Hindlimb muscle (tissue), 1 donor: ENCODE data around the gene PLCD3. TPM values are rescaled to one million over a fixed set of nuclear protein-coding genes. Genes with fewer than 3 reads are reported as not detected.

Experiments used
- DNase-seq: peaks from one replicate; pipeline ENCODE4 v3.0.0-alpha.2; 2013
- polyA plus RNA-seq: library from polyadenylated mRNA; unstranded; fragments of 120-200 nt; gene quantifications from one replicate; pipeline ENCODE4 v1.2.1, GENCODE V29; 2013; ENCODE audit not compliant: insufficient read length

Gene PLCD3
- polyA plus RNA-seq, 1 donor = 55.8 TPM

DNA sequence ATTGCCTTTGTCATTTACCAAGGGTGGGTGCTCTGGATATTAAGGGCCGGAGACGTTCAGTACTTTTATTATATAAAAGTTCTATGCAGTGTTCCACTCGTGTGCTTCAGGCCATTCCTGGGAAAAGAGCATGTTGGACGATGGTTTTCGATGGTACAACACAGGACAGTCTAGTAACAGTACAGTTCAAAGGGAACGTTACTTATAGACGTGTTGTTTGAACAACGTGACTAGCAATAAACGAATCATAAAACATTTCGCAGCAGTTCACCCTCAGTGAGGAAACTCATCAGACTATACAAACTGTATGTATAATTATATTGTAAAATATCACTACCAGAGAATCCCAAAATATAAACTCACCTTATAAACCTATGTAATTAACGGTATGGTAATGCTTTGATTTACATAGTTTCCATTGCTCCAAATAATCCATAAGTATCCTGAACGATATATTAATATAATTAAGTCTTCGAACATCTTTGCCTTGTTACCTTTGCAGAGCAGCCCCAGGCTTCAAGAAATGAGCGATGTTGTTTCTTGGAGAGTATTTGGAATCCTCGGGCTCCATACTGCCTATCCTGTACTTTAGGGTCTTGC is 70.6 kb downstream of the PLCD3 start:
- DNase-seq = no peak

DNA sequence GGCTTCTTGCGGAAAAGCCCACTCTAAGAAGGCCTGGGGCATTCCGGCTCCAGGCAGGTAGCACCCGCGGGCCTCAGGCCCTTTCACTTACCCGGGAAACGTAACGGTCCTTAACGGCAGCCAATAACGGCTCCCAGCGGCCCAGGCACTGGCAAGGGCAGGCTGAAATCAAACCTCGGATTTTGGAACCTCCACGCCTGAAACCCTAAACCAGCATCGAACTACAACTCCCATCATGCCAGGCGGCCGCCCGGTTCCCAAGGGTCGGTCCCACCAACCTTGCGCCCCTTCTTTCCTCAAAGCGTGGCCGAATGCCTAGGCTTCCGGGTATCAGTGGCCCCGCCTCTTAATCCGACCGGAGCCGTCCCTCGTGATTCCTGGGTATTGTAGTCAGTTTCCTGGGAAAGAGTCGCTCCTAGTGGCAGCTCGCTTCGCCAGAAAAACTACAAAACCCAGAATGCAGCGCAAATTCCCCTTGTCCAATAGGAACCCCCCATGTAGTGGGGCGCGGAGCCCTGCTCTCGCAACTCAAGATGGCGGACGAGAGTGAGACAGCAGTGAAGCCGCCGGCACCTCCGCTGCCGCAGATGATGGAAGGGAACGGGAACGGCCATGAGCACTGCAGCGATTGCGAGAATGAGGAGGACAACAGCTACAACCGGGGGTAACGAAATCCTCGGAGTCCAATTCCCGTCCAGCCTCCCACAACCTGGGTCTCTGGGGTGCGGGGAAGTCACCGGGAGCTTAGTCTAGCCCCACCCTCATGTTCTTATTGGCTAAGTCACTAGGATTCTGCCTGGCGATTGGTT is 71.3 kb downstream of the PLCD3 start, which contains the start of gene NMT1:
Gene NMT1, plus strand, starts transcription at position 521 of the 809 bp plus-strand sequence. Its CDS starts 13 bp downstream, at position 534.
- peak; percentile 98 for DNase-seq

DNA sequence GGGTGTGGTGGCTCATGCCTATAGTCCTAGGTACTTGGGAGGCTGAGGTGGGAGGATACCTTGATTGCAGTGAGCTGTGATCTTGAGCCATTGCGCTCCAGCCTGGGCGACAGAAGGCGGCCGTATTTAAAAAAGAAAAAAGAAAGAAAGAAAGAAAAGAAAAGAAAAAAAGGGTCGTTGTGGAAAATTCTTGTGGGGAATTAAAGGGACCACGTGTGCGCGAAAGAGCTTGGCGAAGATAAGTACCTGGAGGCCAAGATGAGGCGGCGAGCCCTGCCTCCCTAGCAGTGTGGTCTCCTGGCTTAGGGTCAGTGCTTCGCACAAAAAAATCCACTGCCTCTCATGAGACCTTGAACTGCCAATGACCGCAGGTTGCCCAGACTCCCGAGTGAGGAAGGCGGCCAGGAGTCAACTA is 71.9 kb downstream of the PLCD3 start:
- no peak for DNase-seq

Other genes with a start within 250 kb of the PLCD3 start
- 66.6 TPM for gene EFTUD2, start 233.1 kb downstream of the PLCD3 start, polyA plus RNA-seq
- 0.71 TPM for gene GFAP, start 217.0 kb downstream of the PLCD3 start, polyA plus RNA-seq
- gene KIF18B, start 184.7 kb downstream of the PLCD3 start, polyA plus RNA-seq = 8.8 TPM
- 1.5 TPM for gene C1QL1, start 164.2 kb downstream of the PLCD3 start, polyA plus RNA-seq
- 33.4 TPM for gene DCAKD, start 80.9 kb downstream of the PLCD3 start, polyA plus RNA-seq
- 39.0 TPM for gene NMT1, start 71.2 kb downstream of the PLCD3 start, polyA plus RNA-seq
- gene ACBD4, start 3.2 kb upstream of the PLCD3 start, polyA plus RNA-seq = 5.7 TPM
- gene HEXIM1, start 16.0 kb upstream of the PLCD3 start, polyA plus RNA-seq = 22.7 TPM
- 9.1 TPM for gene HEXIM2, start 29.4 kb upstream of the PLCD3 start, polyA plus RNA-seq
- gene FMNL1, start 89.4 kb upstream of the PLCD3 start, polyA plus RNA-seq = 10.0 TPM
- not detected for gene SPATA32, start 129.6 kb upstream of the PLCD3 start, polyA plus RNA-seq
- gene MAP3K14, start 184.5 kb upstream of the PLCD3 start, polyA plus RNA-seq = 11.5 TPM